ENCODE results near the gene FGF18. TPM values are rescaled to one million over a fixed set of nuclear protein-coding genes. Genes with fewer than 3 reads are reported as not detected.

Gene FGF18
- total and polyA plus RNA-seq, 2 of the 4 experiments (the other 2 are of a cell fraction), result 0.15 TPM; not detected in 1

GRCh38 chr5:171435908-171436307 lies 16.5 kb downstream of the FGF18 start:
- no peaks in the 10 kb centered on the region for H3K79me1 ChIP-seq (ENCODE audit: low read depth in 1 of 2, low read length in 2 of 2)
- H3K14ac ChIP-seq (replicated peaks; ENCODE audit: low read depth, low read length), result no peak overlapping the region
- ChIA-PET POLR2A (ENCODE audit: unreplicated experiment) (interaction anchor here (0.6 kb wide), 1 partner anchor 474 kb away, joined by 12 read pairs; no protein-coding TSS in a partner anchor), CTCF (interaction anchor here (1.0 kb wide), 1 partner anchor 17 kb away, joined by 3 read pairs; no protein-coding TSS in a partner anchor)
- TF ChIP-seq MAFK (IDR thresholded peaks at IDR 0.05; ENCODE audit: low read depth, low read length) (no peak), CEBPB (IDR thresholded peaks at IDR 0.05; ENCODE audit: low read depth, low read length) (no peak), RCOR1 (IDR thresholded peaks at IDR 0.05; ENCODE audit: insufficient replicate concordance, low read length) (no peak)
- H2BK5ac ChIP-seq (ENCODE audit: low read depth, low read length, poor library complexity, severe bottlenecking), result no peak overlapping the region
- H2BK15ac ChIP-seq (ENCODE audit: low read depth, low read length), result no peak overlapping the region
- dilution Hi-C loops (cut with HindIII; ENCODE audit: low sequenced_read_pairs, unreplicated experiment), result no loop called here
- no peak overlapping the region for H4K91ac ChIP-seq (ENCODE audit: insufficient read depth, low read depth, low read length)
- no peak overlapping the region for H4K5ac ChIP-seq (ENCODE audit: low read depth, low read length)
- DNase-seq (no peak), ATAC-seq (ENCODE audit: low read depth) (no peak)
- BruUV-seq (replicated peaks), result no TSS peak
- no peak overlapping the region for H3K18ac ChIP-seq (ENCODE audit: low read depth, low read length)
- no peak overlapping the region for H3K4me2 ChIP-seq (ENCODE audit: low read depth, low read length)
- H3K23ac ChIP-seq (ENCODE audit: low read depth, low read length), result no peak overlapping the region
- H3K4me1 ChIP-seq (ENCODE audit: control insufficient read depth, insufficient read depth, low read length), result no peaks in the 10 kb centered on the region
- H3K9me1 ChIP-seq (ENCODE audit: insufficient read depth, low read length), result no peaks in the 10 kb centered on the region
- H2AFZ ChIP-seq (replicated peaks; ENCODE audit: low read length, poor library complexity), result peak overlapping the region; percentile 32
- H3K56ac ChIP-seq (ENCODE audit: extremely low read depth, insufficient read depth, low read length), result no peak overlapping the region
- no peaks in the 10 kb centered on the region; the same call in 1 of the 2 replicates for H3K27me3 ChIP-seq (ENCODE audit: control insufficient read depth, insufficient read depth, low read length)
- WGBS, 2 experiments (ENCODE audit: extremely low coverage in 2 of 2, insufficient read length in 1 of 2), result 84% methylated on average over 11 of the region's 20 CpGs; no CpG with 5 or more reads in 1 of the 2 experiments
- no peaks in the 10 kb centered on the region for H3K9me3 ChIP-seq (ENCODE audit: control insufficient read depth, insufficient read depth, low read length)
- no peak overlapping the region for H3K9ac ChIP-seq (ENCODE audit: low read depth, low read length)
- H4K8ac ChIP-seq (ENCODE audit: low read depth in 2 of 2, low read length in 2 of 2), result no peak overlapping the region
- no peaks in the 10 kb centered on the region for H3K36me3 ChIP-seq (ENCODE audit: control insufficient read depth, insufficient read depth, low read length)
- H3K4ac ChIP-seq (ENCODE audit: low read depth, low read length), result no peak overlapping the region
- H2AK9ac ChIP-seq (replicated peaks; ENCODE audit: low read depth, low read length, poor library complexity), result no peak overlapping the region
- H2BK20ac ChIP-seq (ENCODE audit: low read depth, low read length), result no peak overlapping the region
- no peak overlapping the region for H3K4me3 ChIP-seq (ENCODE audit: insufficient read depth, low read depth, low read length)
- no peak overlapping the region for H2AK5ac ChIP-seq (ENCODE audit: low read depth, low read length)
- in situ Hi-C loops (cut with MboI; ENCODE audit: low sequenced_read_pairs), result loop anchor here (25.0 kb wide), 1 partner anchor 426 kb away; no protein-coding TSS in a partner anchor
- no peak overlapping the region for H3K27ac ChIP-seq (ENCODE audit: insufficient read depth, low read length)
- no peaks in the 10 kb centered on the region for H4K20me1 ChIP-seq (ENCODE audit: insufficient read depth, low read length)
- H2BK120ac ChIP-seq (ENCODE audit: low read depth, low read length), result no peak overlapping the region
- intact Hi-C loops (cut with micrococcal nuclease), result no loop called here
